SU-DHL-6 (cell line): ENCODE results near the gene TSPYL1.
"Not testable (repeated sequence)": the region's sequence is repeated elsewhere in the genome, so short reads cannot be mapped to it uniquely, and the experiment has no call there.

Source experiments
- H2AFZ ChIP-seq: fragments of 200-600 bp; sonication (generic); 2 replicates; pipeline ENCODE4 v1.6.1; 2014; ENCODE audit warnings: low read depth, mild to moderate bottlenecking, moderate library complexity, mixed read lengths, antibody characterized with exemption, low read length; ENCODE audit not compliant: severe bottlenecking
- H3F3A ChIP-seq: fragments of 200-600 bp; shearing (Covaris generic); 2 replicates; pipeline ENCODE4 v1.6.0; 2016; ENCODE audit warnings: antibody characterized with exemption, mild to moderate bottlenecking; ENCODE audit not compliant: insufficient read depth
- H3K27ac ChIP-seq: fragments of 200-600 bp; sonication (generic); 2 replicates; pipeline ENCODE4 v1.5.1; 2016; ENCODE audit warnings: low read depth, mild to moderate bottlenecking, low read length, moderate library complexity, mixed read lengths
- H3K27me3 ChIP-seq: fragments of 200-600 bp; sonication (generic), shearing (Covaris generic); 2 replicates; pipeline ENCODE4 v1.6.0; 2014; ENCODE audit warnings: mild to moderate bottlenecking, low read length
- H3K36me3 ChIP-seq: fragments of 200-600 bp; sonication (generic); 2 replicates; pipeline ENCODE4 v1.6.1; 2014; ENCODE audit warnings: mild to moderate bottlenecking, low read length, mixed read lengths
- H3K4me2 ChIP-seq: fragments of 300-600, 200-600 bp; shearing (Covaris generic), sonication (generic); 2 replicates; pipeline ENCODE4 v1.6.0; 2014; ENCODE audit warnings: low read length, low read depth, mild to moderate bottlenecking; ENCODE audit not compliant: poor library complexity, severe bottlenecking
- H3K4me3 ChIP-seq: fragments of 200-600 bp; sonication (generic); 2 replicates; pipeline ENCODE4 v1.5.1; 2014; ENCODE audit warnings: antibody characterized with exemption, low read length, mild to moderate bottlenecking, mixed read lengths; ENCODE audit not compliant: insufficient read depth, poor library complexity, severe bottlenecking
- H3K79me2 ChIP-seq: fragments of 200-600 bp; sonication (generic); 2 replicates; pipeline ENCODE4 v1.6.1; 2014; ENCODE audit warnings: mild to moderate bottlenecking, low read length, moderate library complexity; ENCODE audit not compliant: insufficient read depth
- H3K9ac ChIP-seq: fragments of 200-600 bp; sonication (generic); 2 replicates; pipeline ENCODE4 v1.7.0; 2014; ENCODE audit warnings: mild to moderate bottlenecking, low read length
- H3K9me2 ChIP-seq: fragments of 200-600 bp; sonication (generic); replicated peaks from 2 replicates; pipeline ENCODE4 v1.6.1; 2014; ENCODE audit warnings: low read length; ENCODE audit not compliant: insufficient read depth
- H3K9me3 ChIP-seq: fragments of 200-600 bp; sonication (generic); 2 replicates; pipeline ENCODE4 v1.6.1; 2014; ENCODE audit warnings: low read length, mixed read lengths; ENCODE audit not compliant: insufficient read depth
- H4K20me1 ChIP-seq: fragments of 200-600 bp; sonication (generic); 2 replicates; pipeline ENCODE4 v1.6.1; 2014; ENCODE audit warnings: low read depth, mild to moderate bottlenecking, antibody characterized with exemption, low read length, moderate library complexity, mixed read lengths
- EZH2phosphoT487 ChIP-seq: fragments of 200-600 bp; sonication (generic), shearing (Covaris generic); conservative IDR thresholded peaks from 2 replicates; pipeline ENCODE4 v1.6.1; 2018; ENCODE audit warnings: mild to moderate bottlenecking, antibody characterized with exemption, low read length, moderate library complexity, mixed read lengths
- TF ChIP-seq, protein P1 (sequence below): fragments of 200-600 bp; sonication (generic); IDR thresholded peaks from one replicate; pipeline ENCODE4 v1.5.1; 2017; ENCODE audit warnings: antibody characterized with exemption, mild to moderate bottlenecking, low read length, moderate library complexity; ENCODE audit not compliant: insufficient read depth, poor library complexity, severe bottlenecking

The TSPYL1 gene

DNA sequence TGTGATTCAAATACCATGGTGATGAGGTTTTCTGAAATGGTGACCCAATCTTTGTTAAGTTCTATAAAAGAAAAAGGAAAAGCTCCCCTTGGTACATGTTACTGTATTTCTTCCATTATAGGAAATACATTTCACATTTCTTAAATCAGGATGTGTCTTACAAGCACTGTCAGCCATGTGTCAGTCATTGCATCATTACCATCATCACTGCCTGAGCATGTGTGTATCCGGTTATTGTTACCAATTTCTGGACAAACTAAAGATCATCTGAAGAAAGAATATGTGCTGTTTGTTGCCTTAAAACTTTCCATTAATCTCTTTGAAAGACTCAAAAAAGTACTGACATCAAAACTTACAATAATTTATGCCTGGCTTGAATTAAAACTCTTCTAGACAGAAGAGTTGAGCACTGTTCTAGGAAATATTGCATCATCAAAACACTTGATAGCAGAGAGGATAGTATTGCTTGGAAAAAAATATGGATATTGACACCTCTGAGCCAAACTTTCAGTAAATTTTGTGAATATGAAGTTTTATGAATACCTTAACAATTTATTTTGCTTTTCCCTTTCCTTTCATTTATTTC is 7.1 kb upstream of the TSPYL1 start:
- Histone ChIP-seq H3K36me3 (no peaks in the 10 kb centered on the region), H3K27ac (no peak overlapping the region), H3K4me3 (no peak overlapping the region), H3K4me2 (no peak overlapping the region), H2AFZ (no peak overlapping the region), H4K20me1 (no peaks in the 10 kb centered on the region), H3F3A (no peaks in the 10 kb centered on the region), H3K9me3 (no peaks in the 10 kb centered on the region), H3K79me2 (no peaks in the 10 kb centered on the region), H3K27me3 (no peaks in the 10 kb centered on the region), H3K9me2 (no peaks in the 10 kb centered on the region), H3K9ac (no peak overlapping the region)
- TF ChIP-seq EZH2phosphoT487: no peak
- TF ChIP-seq, protein P1, sequence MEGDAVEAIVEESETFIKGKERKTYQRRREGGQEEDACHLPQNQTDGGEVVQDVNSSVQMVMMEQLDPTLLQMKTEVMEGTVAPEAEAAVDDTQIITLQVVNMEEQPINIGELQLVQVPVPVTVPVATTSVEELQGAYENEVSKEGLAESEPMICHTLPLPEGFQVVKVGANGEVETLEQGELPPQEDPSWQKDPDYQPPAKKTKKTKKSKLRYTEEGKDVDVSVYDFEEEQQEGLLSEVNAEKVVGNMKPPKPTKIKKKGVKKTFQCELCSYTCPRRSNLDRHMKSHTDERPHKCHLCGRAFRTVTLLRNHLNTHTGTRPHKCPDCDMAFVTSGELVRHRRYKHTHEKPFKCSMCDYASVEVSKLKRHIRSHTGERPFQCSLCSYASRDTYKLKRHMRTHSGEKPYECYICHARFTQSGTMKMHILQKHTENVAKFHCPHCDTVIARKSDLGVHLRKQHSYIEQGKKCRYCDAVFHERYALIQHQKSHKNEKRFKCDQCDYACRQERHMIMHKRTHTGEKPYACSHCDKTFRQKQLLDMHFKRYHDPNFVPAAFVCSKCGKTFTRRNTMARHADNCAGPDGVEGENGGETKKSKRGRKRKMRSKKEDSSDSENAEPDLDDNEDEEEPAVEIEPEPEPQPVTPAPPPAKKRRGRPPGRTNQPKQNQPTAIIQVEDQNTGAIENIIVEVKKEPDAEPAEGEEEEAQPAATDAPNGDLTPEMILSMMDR: no peak

DNA sequence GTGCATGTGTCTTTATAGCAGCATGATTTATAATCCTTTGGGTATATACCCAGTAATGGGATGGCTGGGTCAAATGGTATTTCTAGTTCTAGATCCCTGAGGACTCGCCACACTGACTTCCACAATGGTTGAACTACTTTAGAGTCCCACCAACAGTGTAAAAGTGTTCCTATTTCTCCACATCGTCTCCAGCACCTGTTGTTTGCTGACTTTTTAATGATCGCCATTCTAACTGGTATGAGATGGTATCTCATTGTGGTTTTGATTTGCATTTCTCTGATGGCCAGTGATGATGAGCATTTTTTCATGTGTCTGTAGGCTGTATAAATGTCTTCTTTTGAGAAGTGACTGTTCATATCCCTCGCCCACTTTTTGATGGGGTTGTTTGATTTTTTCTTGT is 5.3 kb upstream of the TSPYL1 start:
- H3K9me2 ChIP-seq, H4K20me1 ChIP-seq, H3F3A ChIP-seq, H3K4me2 ChIP-seq, H3K27me3 ChIP-seq, H2AFZ ChIP-seq, H3K9ac ChIP-seq, H3K9me3 ChIP-seq, H3K27ac ChIP-seq, H3K4me3 ChIP-seq, H3K79me2 ChIP-seq, H3K36me3 ChIP-seq: not testable (repeated sequence)

DNA sequence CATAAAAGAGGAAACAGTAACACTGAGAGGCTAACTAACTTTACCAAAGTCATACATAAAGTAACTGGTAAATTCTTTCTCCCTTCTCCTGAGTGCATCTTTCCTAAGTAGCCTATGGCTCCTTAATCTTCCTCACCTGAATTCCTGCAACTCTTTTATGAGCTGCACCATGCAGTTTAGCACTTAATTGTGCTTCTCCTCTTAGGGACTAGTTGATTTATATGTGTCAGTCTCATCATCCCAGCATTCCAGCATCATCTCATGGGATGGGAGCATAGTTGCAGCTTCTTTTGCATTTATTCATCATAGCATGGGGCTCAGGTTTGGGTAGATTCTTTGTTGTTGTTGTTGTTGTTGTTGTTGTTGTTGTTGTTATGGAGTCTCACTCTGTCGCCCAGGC is 3.5 kb upstream of the TSPYL1 start:
- H3K9me3 ChIP-seq: no peaks in the 10 kb centered on the region
- no peaks in the 10 kb centered on the region for H3K9me2 ChIP-seq
- H3K27ac ChIP-seq: no peak overlapping the region
- H3F3A ChIP-seq: no peaks in the 10 kb centered on the region
- no peak overlapping the region for H2AFZ ChIP-seq
- no peak overlapping the region for H3K4me2 ChIP-seq
- TF ChIP-seq, protein P1: no peak
- no peak for TF ChIP-seq EZH2phosphoT487
- H3K79me2 ChIP-seq: peaks cover 14% of the 10 kb centered on the region
- no peaks in the 10 kb centered on the region for H3K27me3 ChIP-seq
- no peaks in the 10 kb centered on the region for H3K36me3 ChIP-seq
- H3K4me3 ChIP-seq: no peak overlapping the region
- peaks cover 5% of the 10 kb centered on the region; the same call in 1 of the 2 replicates for H4K20me1 ChIP-seq
- H3K9ac ChIP-seq: no peak overlapping the region

DNA sequence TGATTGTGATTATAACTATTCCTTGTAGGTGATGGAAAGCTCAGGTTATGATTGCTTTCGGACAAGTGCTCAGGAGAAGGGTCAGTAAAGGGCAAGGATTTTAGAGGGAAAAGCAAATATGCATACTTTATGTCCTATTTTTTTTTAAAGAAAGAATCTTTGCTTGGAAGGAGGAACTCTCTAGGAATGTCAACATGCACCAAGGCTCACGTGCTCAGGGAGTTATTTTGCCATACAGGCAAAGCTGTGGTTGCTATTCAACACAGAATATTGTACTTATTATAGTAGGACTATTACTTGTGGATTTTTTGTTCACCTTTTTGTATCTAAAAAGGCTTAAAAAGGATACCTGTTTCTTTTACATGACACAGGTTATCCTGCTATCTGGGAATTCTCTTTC is 3.0 kb upstream of the TSPYL1 start:
- Histone ChIP-seq H2AFZ (no peak overlapping the region), H3K9me3 (no peaks in the 10 kb centered on the region), H3K36me3 (no peaks in the 10 kb centered on the region), H3K4me3 (no peak overlapping the region), H3K9me2 (no peaks in the 10 kb centered on the region), H3K27ac (no peak overlapping the region), H3K9ac (no peak overlapping the region), H3K79me2 (peaks cover 19% of the 10 kb centered on the region), H3F3A (no peaks in the 10 kb centered on the region), H4K20me1 (peaks cover 5% of the 10 kb centered on the region; the same call in 1 of the 2 replicates), H3K27me3 (no peaks in the 10 kb centered on the region), H3K4me2 (no peak overlapping the region)
- TF ChIP-seq, protein P1: no peak
- no peak for TF ChIP-seq EZH2phosphoT487
